ENCODE measurements around the gene FAT4. TPM values are rescaled to one million over a fixed set of nuclear protein-coding genes. Genes with fewer than 3 reads are reported as not detected.
A peak's percentile ranks its signal among the peaks of the same experiment; 100 is the strongest.

Gene FAT4
- total and polyA plus RNA-seq, 2 of the 4 experiments (the other 2 are of a cell fraction), result 6.8 to 37.5 TPM

GRCh38 chr4:125313497-125313896 lies 1.3 kb upstream of the FAT4 start:
- Histone ChIP-seq H3K9me3 (ENCODE audit: control insufficient read depth, insufficient read depth, low read length) (peaks cover 4% of the 10 kb centered on the region; the same call in 1 of the 2 replicates), H4K91ac (ENCODE audit: insufficient read depth, low read depth, low read length) (no peak overlapping the region), H3K9me1 (ENCODE audit: insufficient read depth, low read length) (peaks cover 9% of the 10 kb centered on the region), H3K4me2 (ENCODE audit: low read depth, low read length) (no peak overlapping the region), H3K27ac (ENCODE audit: insufficient read depth, low read length) (no peak overlapping the region), H2BK5ac (ENCODE audit: low read depth, low read length, poor library complexity, severe bottlenecking) (peak overlapping the region; percentile 56), H3K27me3 (ENCODE audit: control insufficient read depth, insufficient read depth, low read length) (no peaks in the 10 kb centered on the region), H3K23ac (ENCODE audit: low read depth, low read length) (no peak overlapping the region), H2BK120ac (ENCODE audit: low read depth, low read length) (no peak overlapping the region), H2AK5ac (ENCODE audit: low read depth, low read length) (no peak overlapping the region), H3K56ac (ENCODE audit: extremely low read depth, insufficient read depth, low read length) (no peak overlapping the region), H2AK9ac (replicated peaks; ENCODE audit: low read depth, low read length, poor library complexity) (no peak overlapping the region), H3K4me3 (ENCODE audit: insufficient read depth, low read depth, low read length) (no peak overlapping the region), H3K79me1 (ENCODE audit: low read depth in 1 of 2, low read length in 2 of 2) (peaks cover 14 to 32% of the 10 kb centered on the region in 2 experiments), H4K20me1 (ENCODE audit: insufficient read depth, low read length) (peaks cover 6% of the 10 kb centered on the region; the same call in 1 of the 2 replicates), H3K18ac (ENCODE audit: low read depth, low read length) (no peak overlapping the region), H4K5ac (ENCODE audit: low read depth, low read length) (no peak overlapping the region), H4K8ac (ENCODE audit: low read depth in 2 of 2, low read length in 2 of 2) (no peak overlapping the region), H3K36me3 (ENCODE audit: control insufficient read depth, insufficient read depth, low read length) (peaks cover 4% of the 10 kb centered on the region; the same call in 1 of the 2 replicates), H2BK15ac (ENCODE audit: low read depth, low read length) (no peak overlapping the region), H3K4me1 (ENCODE audit: control insufficient read depth, insufficient read depth, low read length) (peaks cover 11% of the 10 kb centered on the region), H2BK20ac (ENCODE audit: low read depth, low read length) (no peak overlapping the region), H3K14ac (replicated peaks; ENCODE audit: low read depth, low read length) (no peak overlapping the region), H3K9ac (ENCODE audit: low read depth, low read length) (no peak overlapping the region), H3K4ac (ENCODE audit: low read depth, low read length) (no peak overlapping the region), H2AFZ (replicated peaks; ENCODE audit: low read length, poor library complexity) (no peak overlapping the region)
- in situ Hi-C loops (cut with MboI; ENCODE audit: low sequenced_read_pairs) (loop anchor here (5.0 to 25.0 kb wide), 4 partner anchors 429 to 1294 kb away; no protein-coding TSS in a partner anchor), intact Hi-C loops (cut with micrococcal nuclease) (loop anchor here (1.0 to 10.0 kb wide), 5 partner anchors 311 to 1291 kb away; no protein-coding TSS in a partner anchor), dilution Hi-C loops (cut with HindIII; ENCODE audit: low sequenced_read_pairs, unreplicated experiment) (no loop called here)
- 0% methylated on average over 2 of the region's 7 CpGs; no CpG with 5 or more reads in 1 of the 2 experiments for WGBS, 2 experiments (ENCODE audit: extremely low coverage in 2 of 2, insufficient read length in 1 of 2)
- no peak for TF ChIP-seq FOS (IDR thresholded peaks at IDR 0.05; ENCODE audit: low read depth, low read length)
- TF ChIP-seq MAZ (IDR thresholded peaks at IDR 0.05; ENCODE audit: borderline replicate concordance, low read depth, low read length), result no peak
- peak; percentile 96 for TF ChIP-seq SMC3 (IDR thresholded peaks at IDR 0.05; ENCODE audit: low read depth, low read length)
- no peak for TF ChIP-seq BHLHE40 (IDR thresholded peaks at IDR 0.05; ENCODE audit: low read depth, low read length)
- no peak for TF ChIP-seq ELK1 (IDR thresholded peaks at IDR 0.05; ENCODE audit: borderline replicate concordance, low read depth, low read length)
- peak; percentile 96 for TF ChIP-seq RAD21 (IDR thresholded peaks at IDR 0.05; ENCODE audit: low read length)
- no peak for TF ChIP-seq CHD1 (IDR thresholded peaks at IDR 0.05; ENCODE audit: low read depth, low read length)
- no peak for TF ChIP-seq CEBPB (IDR thresholded peaks at IDR 0.05; ENCODE audit: low read depth, low read length)
- TF ChIP-seq MAFK (IDR thresholded peaks at IDR 0.05; ENCODE audit: low read depth, low read length), result no peak
- no peak for TF ChIP-seq MXI1 (IDR thresholded peaks at IDR 0.05; ENCODE audit: borderline replicate concordance, low read depth, low read length)
- no peak for TF ChIP-seq RCOR1 (IDR thresholded peaks at IDR 0.05; ENCODE audit: insufficient replicate concordance, low read length)
- TF ChIP-seq RFX5 (IDR thresholded peaks at IDR 0.05; ENCODE audit: low read depth, low read length), result no peak
- peak; percentile 98 for TF ChIP-seq CTCF (conservative IDR thresholded peaks at IDR 0.05; ENCODE audit: low read depth, low read length)
- TF ChIP-seq NFE2L2 (IDR thresholded peaks at IDR 0.05; ENCODE audit: low read depth, low read length), result no peak
- TF ChIP-seq USF2 (IDR thresholded peaks at IDR 0.05; ENCODE audit: low read depth, low read length), result no peak
- TF ChIP-seq POLR2A (IDR thresholded peaks at IDR 0.05; ENCODE audit: low read depth, low read length), result no peak
- peak; percentile 94 for DNase-seq
- BruUV-seq (replicated peaks), result no TSS peak
- ChIA-PET POLR2A (ENCODE audit: unreplicated experiment) (no interaction called here), CTCF (interaction anchor here (0.6 to 2.6 kb wide), 14 partner anchors 8 to 1992 kb away, joined by 3 to 9 read pairs (median 4); no protein-coding TSS in a partner anchor)
- peak; percentile 3; the same call in 1 of the 2 replicates for ATAC-seq (ENCODE audit: low read depth)
